ENCODE results near the gene CLEC18B. TPM values are rescaled to one million over a fixed set of nuclear protein-coding genes. Genes with fewer than 3 reads are reported as not detected.
"Not testable (repeated sequence)": the region's sequence is repeated elsewhere in the genome, so short reads cannot be mapped to it uniquely, and the experiment has no call there.

Gene CLEC18B
- total RNA-seq, 1 experiment from 2014 or later, result 2.1 TPM

DNA sequence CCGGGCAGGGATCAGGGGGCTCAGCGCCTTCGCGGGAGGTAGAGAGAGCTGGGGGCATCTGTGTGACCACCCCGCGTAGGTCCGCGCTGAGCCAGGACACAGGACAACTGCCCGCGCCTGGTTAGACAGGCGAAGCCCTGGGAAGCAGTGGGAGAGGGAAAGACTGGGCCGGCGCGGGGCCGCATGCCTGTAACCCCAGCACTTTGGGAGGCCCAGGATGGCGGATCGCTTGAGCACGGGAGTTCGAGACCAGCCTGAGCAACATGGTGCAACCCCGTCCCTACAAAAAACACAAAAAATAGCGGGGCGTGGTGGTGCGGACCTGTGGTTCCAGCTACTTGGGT is 13.9 kb downstream of the CLEC18B start:
- H2AFZ ChIP-seq (ENCODE audit: low read depth, low read length, poor library complexity, severe bottlenecking); H4K20me1 ChIP-seq (ENCODE audit: insufficient read depth); RAD21 ChIA-PET (ENCODE audit: low non-redundant PET in 1 of 2, low total read pairs in 2 of 2, uncharacterized antibody in 2 of 2, unreplicated experiment in 2 of 2); BruUV-seq (replicated peaks); H3K27ac ChIP-seq (ENCODE audit: low read depth, low read length); H3K79me2 ChIP-seq (ENCODE audit: insufficient read depth, low read length); H3K4me3 ChIP-seq (replicated peaks in 1 of 2; ENCODE audit: low read depth in 1 of 2, low read length in 2 of 2); intact Hi-C loops (cut with micrococcal nuclease); H3K36me3 ChIP-seq (ENCODE audit: control insufficient read depth in 1 of 2, insufficient read depth in 2 of 2, low read length in 2 of 2); H3K9me3 ChIP-seq (ENCODE audit: control insufficient read depth in 1 of 2, insufficient read depth in 1 of 2, low read depth in 1 of 2, low read length in 2 of 2); ATAC-seq; H3K4me2 ChIP-seq (ENCODE audit: low read length); DNase-seq (ENCODE audit: low read depth, low spot score); H3K27me3 ChIP-seq (ENCODE audit: insufficient read depth, low read length); POLR2A ChIA-PET; CTCF ChIA-PET; H3K9ac ChIP-seq (ENCODE audit: low read length); H3K9me2 ChIP-seq (ENCODE audit: insufficient read depth); H3K4me1 ChIP-seq (ENCODE audit: control insufficient read depth in 1 of 2, insufficient read depth in 2 of 2, low read length in 2 of 2): not testable (repeated sequence)

DNA sequence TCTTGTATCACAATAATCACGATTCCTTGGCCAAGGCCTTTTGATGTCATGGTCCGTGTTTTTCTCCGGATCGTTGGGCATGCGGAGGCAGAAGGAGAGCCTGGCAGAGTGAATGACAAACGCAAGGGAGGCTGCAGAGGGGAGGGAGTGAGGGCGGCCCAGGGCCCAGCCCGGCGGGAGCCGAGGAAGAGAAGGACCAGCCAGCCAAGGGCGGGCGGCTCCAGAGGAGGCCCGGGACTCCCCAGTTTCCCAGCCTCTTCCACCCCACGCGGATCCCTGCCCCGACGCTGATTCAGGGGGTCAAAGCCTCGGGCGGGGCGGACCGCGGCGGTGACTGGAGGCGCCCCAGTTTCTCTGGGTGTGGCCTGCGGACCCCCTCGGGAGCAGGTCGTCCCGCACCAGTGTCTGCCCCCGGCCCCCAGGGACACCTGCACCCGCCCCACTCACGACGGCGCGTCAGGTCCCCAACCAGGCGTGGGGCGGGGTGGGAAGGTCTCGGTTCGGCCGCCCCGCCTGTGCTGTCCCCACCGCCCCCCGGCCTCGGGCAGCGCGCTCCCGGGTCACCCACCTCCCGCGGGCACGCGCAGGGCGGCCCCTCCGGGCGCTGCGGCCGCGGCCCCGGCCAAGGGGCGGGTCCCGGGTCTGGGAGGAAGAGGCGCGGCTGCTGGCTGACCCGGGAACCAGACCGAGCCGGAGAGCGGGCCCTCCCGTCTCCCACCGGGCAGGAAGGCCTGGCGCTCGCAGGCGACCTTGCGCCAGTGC is 14.5 kb downstream of the CLEC18B start:
- not testable (repeated sequence) for H3K4me3 ChIP-seq (replicated peaks in 1 of 2; ENCODE audit: low read depth in 1 of 2, low read length in 2 of 2); BruUV-seq (replicated peaks)

GRCh38 chr16:74404148-74404933 is 16.9 kb downstream of the CLEC18B start:
- H3K36me3 ChIP-seq (ENCODE audit: control insufficient read depth in 1 of 2, insufficient read depth in 2 of 2, low read length in 2 of 2); H3K4me2 ChIP-seq (ENCODE audit: low read length); H3K79me2 ChIP-seq (ENCODE audit: insufficient read depth, low read length); ATAC-seq; H2AFZ ChIP-seq (ENCODE audit: low read depth, low read length, poor library complexity, severe bottlenecking); BruUV-seq (replicated peaks); intact Hi-C loops (cut with micrococcal nuclease); H3K9me2 ChIP-seq (ENCODE audit: insufficient read depth); H3K4me3 ChIP-seq (replicated peaks in 1 of 2; ENCODE audit: low read depth in 1 of 2, low read length in 2 of 2); CTCF ChIA-PET; H3K9me3 ChIP-seq (ENCODE audit: control insufficient read depth in 1 of 2, insufficient read depth in 1 of 2, low read depth in 1 of 2, low read length in 2 of 2); H3K27ac ChIP-seq (ENCODE audit: low read depth, low read length); POLR2A ChIA-PET; DNase-seq (ENCODE audit: low read depth, low spot score); RAD21 ChIA-PET (ENCODE audit: low non-redundant PET in 1 of 2, low total read pairs in 2 of 2, uncharacterized antibody in 2 of 2, unreplicated experiment in 2 of 2); H3K9ac ChIP-seq (ENCODE audit: low read length); H3K4me1 ChIP-seq (ENCODE audit: control insufficient read depth in 1 of 2, insufficient read depth in 2 of 2, low read length in 2 of 2); H3K27me3 ChIP-seq (ENCODE audit: insufficient read depth, low read length); H4K20me1 ChIP-seq (ENCODE audit: insufficient read depth): not testable (repeated sequence)

More for the DNA sequence above, 14.5 kb downstream of the CLEC18B start:
- H3K9ac ChIP-seq (ENCODE audit: low read length); H3K9me3 ChIP-seq (ENCODE audit: control insufficient read depth in 1 of 2, insufficient read depth in 1 of 2, low read depth in 1 of 2, low read length in 2 of 2); H3K27ac ChIP-seq (ENCODE audit: low read depth, low read length); H3K4me1 ChIP-seq (ENCODE audit: control insufficient read depth in 1 of 2, insufficient read depth in 2 of 2, low read length in 2 of 2); POLR2A ChIA-PET; DNase-seq (ENCODE audit: low read depth, low spot score); H2AFZ ChIP-seq (ENCODE audit: low read depth, low read length, poor library complexity, severe bottlenecking); intact Hi-C loops (cut with micrococcal nuclease); H3K9me2 ChIP-seq (ENCODE audit: insufficient read depth); CTCF ChIA-PET; RAD21 ChIA-PET (ENCODE audit: low non-redundant PET in 1 of 2, low total read pairs in 2 of 2, uncharacterized antibody in 2 of 2, unreplicated experiment in 2 of 2); H4K20me1 ChIP-seq (ENCODE audit: insufficient read depth); ATAC-seq; H3K79me2 ChIP-seq (ENCODE audit: insufficient read depth, low read length); H3K27me3 ChIP-seq (ENCODE audit: insufficient read depth, low read length); H3K4me2 ChIP-seq (ENCODE audit: low read length); H3K36me3 ChIP-seq (ENCODE audit: control insufficient read depth in 1 of 2, insufficient read depth in 2 of 2, low read length in 2 of 2): not testable (repeated sequence)

- ATAC-seq; H3K27ac ChIP-seq (ENCODE audit: low read depth, low read length); H3K79me2 ChIP-seq (ENCODE audit: insufficient read depth, low read length); RAD21 ChIA-PET (ENCODE audit: low non-redundant PET in 1 of 2, low total read pairs in 2 of 2, uncharacterized antibody in 2 of 2, unreplicated experiment in 2 of 2); H3K9me2 ChIP-seq (ENCODE audit: insufficient read depth); DNase-seq (ENCODE audit: low read depth, low spot score); POLR2A ChIA-PET; H3K9ac ChIP-seq (ENCODE audit: low read length); H3K4me1 ChIP-seq (ENCODE audit: control insufficient read depth in 1 of 2, insufficient read depth in 2 of 2, low read length in 2 of 2); intact Hi-C loops (cut with micrococcal nuclease); H3K9me3 ChIP-seq (ENCODE audit: control insufficient read depth in 1 of 2, insufficient read depth in 1 of 2, low read depth in 1 of 2, low read length in 2 of 2); H3K4me3 ChIP-seq (replicated peaks in 1 of 2; ENCODE audit: low read depth in 1 of 2, low read length in 2 of 2); H3K4me2 ChIP-seq (ENCODE audit: low read length); H3K36me3 ChIP-seq (ENCODE audit: control insufficient read depth in 1 of 2, insufficient read depth in 2 of 2, low read length in 2 of 2); CTCF ChIA-PET; H2AFZ ChIP-seq (ENCODE audit: low read depth, low read length, poor library complexity, severe bottlenecking); H3K27me3 ChIP-seq (ENCODE audit: insufficient read depth, low read length); H4K20me1 ChIP-seq (ENCODE audit: insufficient read depth); BruUV-seq (replicated peaks): not testable (repeated sequence)
Measured at GRCh38 chr16:74400238-74400637, 21.0 kb downstream of the CLEC18B start.

All from HCT116 (cell line).